Measurements from ENCODE around the gene FASTKD1.

DNA sequence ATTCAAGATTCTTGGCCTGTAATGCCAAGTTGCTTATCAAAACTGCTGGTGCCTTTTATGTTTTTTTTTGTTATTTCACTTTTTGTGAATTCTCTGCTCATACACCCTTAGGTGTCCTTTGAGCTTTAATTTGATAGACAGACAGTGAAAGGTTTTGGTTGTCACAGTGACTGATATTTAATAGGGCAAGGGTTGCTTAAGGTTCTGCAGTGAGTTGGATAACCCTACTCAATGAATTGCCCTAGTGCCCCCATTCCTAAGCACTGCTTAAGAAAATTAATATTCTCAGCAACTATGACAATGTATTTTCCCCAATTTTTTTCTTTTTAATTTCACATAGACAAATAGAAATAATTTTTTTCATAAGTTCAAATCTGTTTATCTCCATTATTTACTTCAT is 25.9 kb upstream of the FASTKD1 start:
- TF ChIP-seq CTCF (IDR thresholded peaks at IDR 0.05) = no peak
- no peak for TF ChIP-seq POLR2A (IDR thresholded peaks at IDR 0.05)

Data from Peyer's patch (tissue), 4 donors.